ENCODE results near the gene KIRREL3.

The KIRREL3 gene

GRCh38 chr11:126573325-126573978 is 427.1 kb downstream of the KIRREL3 start:
- H3K36me3 Mint-ChIP-seq, result no peaks in the 10 kb centered on the region
- no peak for DNase-seq
- H3K27ac Mint-ChIP-seq, result no peak overlapping the region
- CTCF ChIA-PET, result interaction anchor here (0.9 kb wide), 1 partner anchor 94 kb away, joined by 4 read pairs; no protein-coding TSS in a partner anchor
- no peaks in the 10 kb centered on the region for H3K9me3 Mint-ChIP-seq
- H3K27me3 Mint-ChIP-seq, result no peaks in the 10 kb centered on the region
- no peak overlapping the region for H3K4me3 Mint-ChIP-seq
- no peaks in the 10 kb centered on the region for H3K4me1 Mint-ChIP-seq

GRCh38 chr11:126570489-126570888 is 430.1 kb downstream of the KIRREL3 start:
- no peak for DNase-seq
- H3K27me3 Mint-ChIP-seq, result no peaks in the 10 kb centered on the region
- no peak overlapping the region for H3K27ac Mint-ChIP-seq
- no peak overlapping the region for H3K4me3 Mint-ChIP-seq
- no peaks in the 10 kb centered on the region for H3K9me3 Mint-ChIP-seq
- CTCF ChIA-PET, result no interaction called here
- H3K4me1 Mint-ChIP-seq, result no peaks in the 10 kb centered on the region
- no peaks in the 10 kb centered on the region for H3K36me3 Mint-ChIP-seq

DNA sequence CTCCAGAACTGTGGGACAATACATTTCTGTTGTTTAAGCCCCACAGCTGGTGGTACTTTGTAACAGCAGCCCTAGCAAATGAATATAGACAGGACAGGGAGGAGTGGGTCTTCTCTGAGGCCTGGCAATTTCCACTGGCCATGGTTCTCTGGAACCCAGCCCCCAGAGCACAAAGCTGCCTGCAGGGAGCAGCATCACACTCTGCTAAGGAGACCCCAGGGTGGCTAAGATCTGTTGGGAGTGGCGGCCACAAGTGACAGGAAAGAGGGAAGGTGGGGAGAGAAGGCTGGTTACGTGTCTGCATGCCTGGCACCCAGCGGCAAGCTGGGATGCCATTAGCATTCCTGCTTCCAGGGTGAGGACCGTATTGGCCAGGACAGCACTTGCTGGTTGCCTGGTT is 433.2 kb downstream of the KIRREL3 start:
- no peak for DNase-seq
- CTCF ChIA-PET, result no interaction called here
- Mint-ChIP-seq H3K9me3 (no peaks in the 10 kb centered on the region), H3K27me3 (no peaks in the 10 kb centered on the region), H3K4me1 (no peaks in the 10 kb centered on the region), H3K36me3 (no peaks in the 10 kb centered on the region), H3K4me3 (no peak overlapping the region), H3K27ac (no peak overlapping the region)

- DNase-seq, result no peak
- no peak overlapping the region for H3K4me3 Mint-ChIP-seq
- no peaks in the 10 kb centered on the region for H3K9me3 Mint-ChIP-seq
- H3K27me3 Mint-ChIP-seq, result peaks cover 3% of the 10 kb centered on the region
- CTCF ChIA-PET, result no interaction called here
- no peaks in the 10 kb centered on the region for H3K4me1 Mint-ChIP-seq
- no peaks in the 10 kb centered on the region for H3K36me3 Mint-ChIP-seq
- H3K27ac Mint-ChIP-seq, result no peak overlapping the region
Measured at GRCh38 chr11:126564566-126564965, 436.0 kb downstream of the KIRREL3 start.

GRCh38 chr11:126561327-126561893 is 439.2 kb downstream of the KIRREL3 start:
- H3K27ac Mint-ChIP-seq, result no peak overlapping the region
- CTCF ChIA-PET, result interaction anchor here (0.6 kb wide), 1 partner anchor 434 kb away, joined by 3 read pairs; no protein-coding TSS in a partner anchor
- H3K4me3 Mint-ChIP-seq, result no peak overlapping the region
- peaks cover 3% of the 10 kb centered on the region for H3K27me3 Mint-ChIP-seq
- no peaks in the 10 kb centered on the region for H3K9me3 Mint-ChIP-seq
- no peaks in the 10 kb centered on the region for H3K36me3 Mint-ChIP-seq
- peak; percentile 64 for DNase-seq
- H3K4me1 Mint-ChIP-seq, result no peaks in the 10 kb centered on the region

DNA sequence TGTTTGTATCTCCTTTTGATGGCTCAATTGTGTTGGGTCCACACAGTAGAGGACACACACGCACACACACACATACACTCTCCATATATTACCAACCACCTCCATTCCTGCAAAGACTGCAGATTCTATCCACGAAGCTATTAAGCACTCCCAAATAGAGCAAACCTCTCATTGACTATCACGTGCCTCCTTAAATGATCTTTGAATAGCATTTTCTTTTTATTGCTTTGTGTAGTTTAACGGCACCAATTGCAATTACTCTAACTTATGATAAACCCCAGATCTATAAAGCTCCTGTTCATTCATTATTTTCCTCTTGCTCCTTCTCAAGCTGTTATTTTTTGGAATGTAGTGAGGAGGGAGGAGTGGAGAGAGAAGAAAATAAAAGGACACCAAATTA is 440.3 kb downstream of the KIRREL3 start:
- no peak overlapping the region for H3K27ac Mint-ChIP-seq
- H3K27me3 Mint-ChIP-seq, result peaks cover 3% of the 10 kb centered on the region
- no peak overlapping the region for H3K4me3 Mint-ChIP-seq
- CTCF ChIA-PET, result no interaction called here
- no peaks in the 10 kb centered on the region for H3K36me3 Mint-ChIP-seq
- H3K4me1 Mint-ChIP-seq, result no peaks in the 10 kb centered on the region
- DNase-seq, result no peak
- no peaks in the 10 kb centered on the region for H3K9me3 Mint-ChIP-seq

GRCh38 chr11:126548581-126549550 is 451.7 kb downstream of the KIRREL3 start:
- Mint-ChIP-seq H3K9me3 (no peaks in the 10 kb centered on the region), H3K36me3 (no peaks in the 10 kb centered on the region), H3K4me3 (no peak overlapping the region), H3K27me3 (peaks cover 7% of the 10 kb centered on the region), H3K4me1 (no peaks in the 10 kb centered on the region), H3K27ac (no peak overlapping the region)
- CTCF ChIA-PET, result no interaction called here
- no peak for DNase-seq

GRCh38 chr11:126547691-126548090 is 452.9 kb downstream of the KIRREL3 start:
- DNase-seq, result no peak
- Mint-ChIP-seq H3K9me3 (no peaks in the 10 kb centered on the region), H3K4me3 (no peak overlapping the region), H3K36me3 (no peaks in the 10 kb centered on the region), H3K27me3 (peaks cover 18% of the 10 kb centered on the region), H3K27ac (no peak overlapping the region), H3K4me1 (no peaks in the 10 kb centered on the region)
- CTCF ChIA-PET, result no interaction called here

- H3K4me1 Mint-ChIP-seq, result no peaks in the 10 kb centered on the region
- H3K27ac Mint-ChIP-seq, result no peak overlapping the region
- H3K9me3 Mint-ChIP-seq, result no peaks in the 10 kb centered on the region
- H3K4me3 Mint-ChIP-seq, result no peak overlapping the region
- peaks cover 18% of the 10 kb centered on the region for H3K27me3 Mint-ChIP-seq
- no peak for DNase-seq
- H3K36me3 Mint-ChIP-seq, result no peaks in the 10 kb centered on the region
- CTCF ChIA-PET, result no interaction called here
Measured at GRCh38 chr11:126547161-126547560, 453.4 kb downstream of the KIRREL3 start.

GRCh38 chr11:126546694-126547093 is 453.9 kb downstream of the KIRREL3 start:
- no peaks in the 10 kb centered on the region for H3K4me1 Mint-ChIP-seq
- CTCF ChIA-PET, result no interaction called here
- DNase-seq, result no peak
- H3K4me3 Mint-ChIP-seq, result no peak overlapping the region
- H3K36me3 Mint-ChIP-seq, result no peaks in the 10 kb centered on the region
- no peak overlapping the region for H3K27ac Mint-ChIP-seq
- no peaks in the 10 kb centered on the region for H3K9me3 Mint-ChIP-seq
- H3K27me3 Mint-ChIP-seq, result peaks cover 18% of the 10 kb centered on the region

- H3K9me3 Mint-ChIP-seq, result no peaks in the 10 kb centered on the region
- H3K4me3 Mint-ChIP-seq, result no peak overlapping the region
- peaks cover 18% of the 10 kb centered on the region for H3K27me3 Mint-ChIP-seq
- no peaks in the 10 kb centered on the region for H3K4me1 Mint-ChIP-seq
- no peak overlapping the region for H3K27ac Mint-ChIP-seq
- CTCF ChIA-PET, result no interaction called here
- H3K36me3 Mint-ChIP-seq, result no peaks in the 10 kb centered on the region
- no peak for DNase-seq
Measured at GRCh38 chr11:126546191-126546590, 454.4 kb downstream of the KIRREL3 start.

GRCh38 chr11:126545057-126545555 is 455.5 kb downstream of the KIRREL3 start:
- Mint-ChIP-seq H3K27ac (no peak overlapping the region), H3K4me1 (no peaks in the 10 kb centered on the region), H3K36me3 (no peaks in the 10 kb centered on the region), H3K27me3 (peaks cover 18% of the 10 kb centered on the region), H3K4me3 (no peak overlapping the region), H3K9me3 (no peaks in the 10 kb centered on the region)
- CTCF ChIA-PET, result no interaction called here
- no peak for DNase-seq

DNA sequence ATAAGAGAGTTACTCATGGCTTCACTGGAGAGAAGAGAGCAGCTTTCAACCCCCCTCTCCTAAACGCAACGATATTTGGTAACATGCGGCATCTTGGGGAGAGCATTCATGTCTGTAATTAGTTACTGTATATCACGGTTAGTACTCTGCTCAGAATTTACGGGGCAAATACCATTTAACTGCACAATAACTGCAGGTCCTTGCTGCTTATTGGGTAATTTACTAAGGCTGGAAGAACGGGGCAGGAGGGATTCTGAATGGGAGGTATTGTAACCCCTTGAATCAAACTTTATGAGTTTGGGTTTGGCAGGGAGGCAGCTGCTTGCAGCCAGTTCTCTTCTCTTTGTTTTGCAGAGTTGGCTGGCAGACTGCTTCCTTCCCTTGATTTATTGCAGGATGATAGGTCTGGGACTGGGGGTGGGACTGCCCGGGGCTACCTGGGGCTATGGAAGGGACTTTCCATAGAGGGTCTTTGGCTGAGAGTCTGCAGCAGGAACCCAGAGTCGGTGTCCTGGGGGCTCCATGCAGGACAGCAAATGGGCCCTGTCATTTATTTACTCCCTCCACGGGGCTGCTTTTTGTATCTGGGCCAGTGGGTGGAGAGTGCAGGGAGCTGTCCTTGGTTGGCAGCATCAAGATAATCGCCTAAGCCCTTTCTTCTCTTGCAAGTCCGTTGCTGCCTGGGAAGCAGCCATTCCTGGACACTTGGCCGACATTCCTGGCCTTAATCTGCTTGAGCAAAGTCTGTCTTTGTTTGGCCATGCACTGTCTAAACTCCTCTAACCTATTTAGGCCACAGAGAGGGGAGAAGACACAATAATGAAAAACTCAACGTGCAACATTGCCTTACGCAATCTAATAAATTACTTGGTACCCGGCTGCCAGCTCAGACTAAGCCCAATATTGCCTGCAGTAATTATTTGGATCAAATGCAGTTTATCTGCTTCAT is 456.2 kb downstream of the KIRREL3 start:
- no peak for DNase-seq
- CTCF ChIA-PET, result no interaction called here
- Mint-ChIP-seq H3K4me1 (no peaks in the 10 kb centered on the region), H3K27me3 (peaks cover 18% of the 10 kb centered on the region), H3K27ac (no peak overlapping the region), H3K36me3 (no peaks in the 10 kb centered on the region), H3K4me3 (no peak overlapping the region), H3K9me3 (no peaks in the 10 kb centered on the region)

- H3K36me3 Mint-ChIP-seq, result no peaks in the 10 kb centered on the region
- no peaks in the 10 kb centered on the region for H3K4me1 Mint-ChIP-seq
- H3K4me3 Mint-ChIP-seq, result no peak overlapping the region
- no peak overlapping the region for H3K27ac Mint-ChIP-seq
- CTCF ChIA-PET, result no interaction called here
- DNase-seq, result no peak
- H3K27me3 Mint-ChIP-seq, result peaks cover 18% of the 10 kb centered on the region
- no peaks in the 10 kb centered on the region for H3K9me3 Mint-ChIP-seq
Measured at GRCh38 chr11:126543691-126544090, 456.9 kb downstream of the KIRREL3 start.

All from activated naive CD4-positive, alpha-beta T cell treated with anti-CD3 and anti-CD28 coated beads, Interleukin-2, amount 10 ng/mL, durations not matched to agents 7 days and 5 days (primary cell).